Body of pancreas (tissue), 4 donors: ENCODE data around the gene CPM. TPM values are rescaled to one million over a fixed set of nuclear protein-coding genes. Genes with fewer than 3 reads are reported as not detected.

Source experiments
- ATAC-seq: fragments of 150-250 bp; one replicate; pipeline ENCODE4 v1.9.1; 2016
- DNase-seq, 4 donors: peaks; one replicate each; pipeline ENCODE4 v3.0.0-alpha.2; 2019
- H3K27ac ChIP-seq, 4 donors: fragments of 200-600 bp; sonication (generic); 1 replicate in 3 of 4; 2 replicates in 1 of 4; pipeline versions ENCODE4 v1.5.1 to v1.6.1; 2016 to 2019; ENCODE audit warnings: mild to moderate bottlenecking in 1 of 4, mixed read lengths in 1 of 4, moderate library complexity in 1 of 4
- H3K27me3 ChIP-seq, 2 donors: fragments of 200-600 bp; sonication (generic); one replicate each; pipeline ENCODE4 v1.6.0; 2016; ENCODE audit warnings: mild to moderate bottlenecking in 1 of 2
- H3K36me3 ChIP-seq, 2 donors: fragments of 200-600 bp; sonication (generic); replicated peaks in 1 of 2; 2 replicates each; pipeline ENCODE4 v1.5.1; 2016; ENCODE audit warnings: low read depth in 2 of 2; ENCODE audit not compliant: insufficient read depth in 1 of 2
- H3K4me1 ChIP-seq: fragments of 200-600 bp; sonication (generic); one replicate; pipeline ENCODE4 v1.6.0; 2016
- H3K4me3 ChIP-seq, 2 donors: fragments of 200-600 bp; sonication (generic); 1 replicate in 1 of 2; 2 replicates in 1 of 2; pipeline ENCODE4 v1.5.1; 2016 to 2019
- H3K9me3 ChIP-seq, 3 donors: fragments of 200-600 bp; sonication (generic); 1 replicate in 2 of 3; 2 replicates in 1 of 3; pipeline ENCODE4 v1.5.1; 2016
- POLR2A ChIP-seq, 3 donors: fragments of 450-650 bp; IDR thresholded peaks; one replicate each; pipeline ENCODE4 v1.6.1; 2016; ENCODE audit warnings: antibody characterized with exemption in 3 of 3, mild to moderate bottlenecking in 2 of 3
- WGBS, 2 donors: methylation state at CpG; one replicate each; pipeline ENCODE4 v1.1.5; 2017; 5-methylcytosine and 5-hydroxymethylcytosine counted together
- intact Hi-C: fragments of 100-400 bp; cut with DNase I; formaldehyde crosslinking; loops from one replicate; pipeline ENCODE4 v1.15.1; 2023
- total RNA-seq, 2 donors: library from RNA; depleted of rRNA; stranded (reverse); fragments of >200 nt; gene quantifications; one replicate each; pipeline ENCODE4 v1.1.0, GENCODE V29; 2016
- TF ChIP-seq, protein P1 (sequence below), 7 experiments: fragments of 450-650 bp in 4 of 7; fragments of 200-600 bp in 3 of 7; sonication (generic) in 3 of 7; IDR thresholded peaks; one replicate each; pipeline ENCODE4 v1.5.1; 2016 to 2019; ENCODE audit warnings: antibody characterized with exemption in 7 of 7

CPM gene
- total RNA-seq, 2 donors from 2014 or later, result 34.6 to 35.0 TPM

DNA sequence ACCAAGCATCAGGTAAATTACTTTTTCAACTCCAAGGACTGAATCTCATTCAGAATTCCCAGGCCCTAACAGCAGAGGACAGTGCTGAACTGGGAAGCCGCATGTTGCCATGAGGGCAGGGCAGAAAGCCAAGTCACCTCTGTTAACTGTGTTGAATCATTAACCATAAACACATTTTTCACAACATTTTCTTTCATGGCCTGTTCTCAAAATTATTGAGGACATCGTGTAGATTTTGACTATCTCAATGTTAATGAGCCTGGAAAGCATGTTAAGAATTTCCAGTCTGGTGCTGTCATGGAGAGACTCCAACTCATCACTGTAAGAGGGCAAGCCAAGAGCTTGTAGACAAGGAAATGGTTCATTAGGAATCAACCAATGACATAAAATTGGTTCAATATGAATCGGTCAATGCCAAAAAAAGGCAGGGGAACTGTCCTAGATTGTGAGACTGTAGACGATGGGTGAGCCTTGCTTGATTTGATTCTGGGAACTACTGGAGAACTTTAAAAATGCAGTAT is 33.7 kb downstream of the CPM start:
- H3K27me3 ChIP-seq, result no peaks in the 10 kb centered on the region
- no peaks in the 10 kb centered on the region for H3K36me3 ChIP-seq
- H3K9me3 ChIP-seq, result no peaks in the 10 kb centered on the region
- ATAC-seq (peak; percentile 93), DNase-seq (peak; percentile 86 to 91 (median 90))
- peaks cover 46% of the 10 kb centered on the region for H3K4me1 ChIP-seq
- WGBS, 2 donors, result 11 to 14% methylated on average over 4 of the region's 4 CpGs
- intact Hi-C loops, result no loop called here
- peak overlapping the region in 3 of 4 donors; percentile 11 to 59 (median 15) for H3K27ac ChIP-seq
- TF ChIP-seq, protein P1, sequence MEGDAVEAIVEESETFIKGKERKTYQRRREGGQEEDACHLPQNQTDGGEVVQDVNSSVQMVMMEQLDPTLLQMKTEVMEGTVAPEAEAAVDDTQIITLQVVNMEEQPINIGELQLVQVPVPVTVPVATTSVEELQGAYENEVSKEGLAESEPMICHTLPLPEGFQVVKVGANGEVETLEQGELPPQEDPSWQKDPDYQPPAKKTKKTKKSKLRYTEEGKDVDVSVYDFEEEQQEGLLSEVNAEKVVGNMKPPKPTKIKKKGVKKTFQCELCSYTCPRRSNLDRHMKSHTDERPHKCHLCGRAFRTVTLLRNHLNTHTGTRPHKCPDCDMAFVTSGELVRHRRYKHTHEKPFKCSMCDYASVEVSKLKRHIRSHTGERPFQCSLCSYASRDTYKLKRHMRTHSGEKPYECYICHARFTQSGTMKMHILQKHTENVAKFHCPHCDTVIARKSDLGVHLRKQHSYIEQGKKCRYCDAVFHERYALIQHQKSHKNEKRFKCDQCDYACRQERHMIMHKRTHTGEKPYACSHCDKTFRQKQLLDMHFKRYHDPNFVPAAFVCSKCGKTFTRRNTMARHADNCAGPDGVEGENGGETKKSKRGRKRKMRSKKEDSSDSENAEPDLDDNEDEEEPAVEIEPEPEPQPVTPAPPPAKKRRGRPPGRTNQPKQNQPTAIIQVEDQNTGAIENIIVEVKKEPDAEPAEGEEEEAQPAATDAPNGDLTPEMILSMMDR (IDR thresholded peaks at IDR 0.05), result peak; percentile 51 to 96 (median 81)
- TF ChIP-seq POLR2A (IDR thresholded peaks at IDR 0.05), result no peak
- no peak overlapping the region for H3K4me3 ChIP-seq

DNA sequence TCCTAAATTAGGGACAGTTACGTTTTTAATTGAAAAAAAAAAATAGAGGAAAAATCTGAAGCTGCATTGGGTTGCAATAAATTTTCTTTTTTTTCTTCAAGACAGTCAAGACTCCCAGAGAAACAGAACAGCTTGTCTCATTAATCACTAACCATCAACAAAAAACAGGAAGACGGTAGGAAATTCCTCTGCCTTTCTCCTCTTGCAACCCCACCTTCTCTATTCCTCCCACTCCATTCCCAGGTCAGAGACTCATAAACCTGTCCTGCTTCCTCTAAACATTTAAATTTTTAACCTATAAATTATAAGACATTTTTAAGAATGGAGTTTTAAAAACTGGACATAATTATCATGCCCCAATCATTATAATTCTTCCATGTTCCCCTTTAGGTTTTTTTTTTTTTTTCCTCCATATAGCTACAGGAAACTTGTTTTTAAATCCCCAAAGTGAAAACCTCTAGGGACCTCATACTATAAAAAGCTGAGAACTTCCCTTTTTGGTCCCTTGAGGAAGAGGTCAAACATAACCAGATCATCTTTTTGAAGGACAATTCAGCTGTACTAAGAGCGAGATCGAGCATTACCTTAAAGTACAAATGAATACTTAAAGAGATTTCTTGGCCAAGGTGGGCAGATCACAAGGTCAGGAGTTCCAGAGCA is 36.0 kb downstream of the CPM start:
- Histone ChIP-seq H3K36me3 (no peaks in the 10 kb centered on the region), H3K27me3 (no peaks in the 10 kb centered on the region), H3K27ac (peak overlapping the region in 1 of 4 donors; percentile 9), H3K9me3 (no peaks in the 10 kb centered on the region), H3K4me1 (peaks cover 24% of the 10 kb centered on the region), H3K4me3 (no peak overlapping the region)
- no peak for ATAC-seq
- DNase-seq, result no peak
- WGBS, 2 donors, result 60 to 77% methylated on average over 4 of the region's 4 CpGs
- intact Hi-C loops, result no loop called here
- TF ChIP-seq, protein P1 (IDR thresholded peaks at IDR 0.05), result no peak
- no peak for TF ChIP-seq POLR2A (IDR thresholded peaks at IDR 0.05)

DNA sequence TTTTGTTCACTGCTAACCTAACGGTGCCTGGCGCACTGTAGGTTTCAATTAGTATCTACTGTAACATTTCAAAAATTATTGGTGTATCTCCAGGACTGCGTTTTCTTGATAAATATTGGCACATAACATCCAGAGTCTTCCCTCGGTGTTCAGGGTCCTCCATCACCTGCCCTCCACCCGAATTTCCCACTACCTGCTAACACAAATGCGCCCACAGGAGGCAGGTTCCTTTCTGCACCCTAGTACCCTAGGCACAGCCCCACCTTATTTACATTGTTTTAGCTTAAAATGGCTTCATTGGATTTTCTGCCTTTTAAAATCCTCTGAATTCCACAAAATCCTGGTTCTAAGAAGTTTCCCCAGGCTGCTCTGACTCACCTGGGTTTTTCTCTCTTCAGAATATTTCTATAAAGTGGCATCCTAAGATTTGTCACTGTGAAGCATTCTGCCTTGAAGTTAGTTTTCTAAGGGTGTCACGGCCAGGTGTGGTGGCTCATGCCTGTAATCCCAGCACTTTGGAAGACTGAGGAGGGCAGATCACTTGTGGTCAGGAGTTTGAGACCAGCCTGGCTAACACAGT is 38.6 kb downstream of the CPM start:
- DNase-seq (no peak), ATAC-seq (no peak)
- TF ChIP-seq, protein P1 (IDR thresholded peaks at IDR 0.05), result no peak
- TF ChIP-seq POLR2A (IDR thresholded peaks at IDR 0.05), result no peak
- WGBS, 2 donors, result 89 to 90% methylated on average over 7 of the region's 7 CpGs
- no peaks in the 10 kb centered on the region for H3K9me3 ChIP-seq
- no peak overlapping the region for H3K27ac ChIP-seq
- no peaks in the 10 kb centered on the region for H3K27me3 ChIP-seq
- intact Hi-C loops, result no loop called here
- peaks cover 19% of the 10 kb centered on the region for H3K4me1 ChIP-seq
- H3K4me3 ChIP-seq, result no peak overlapping the region
- no peaks in the 10 kb centered on the region for H3K36me3 ChIP-seq

DNA sequence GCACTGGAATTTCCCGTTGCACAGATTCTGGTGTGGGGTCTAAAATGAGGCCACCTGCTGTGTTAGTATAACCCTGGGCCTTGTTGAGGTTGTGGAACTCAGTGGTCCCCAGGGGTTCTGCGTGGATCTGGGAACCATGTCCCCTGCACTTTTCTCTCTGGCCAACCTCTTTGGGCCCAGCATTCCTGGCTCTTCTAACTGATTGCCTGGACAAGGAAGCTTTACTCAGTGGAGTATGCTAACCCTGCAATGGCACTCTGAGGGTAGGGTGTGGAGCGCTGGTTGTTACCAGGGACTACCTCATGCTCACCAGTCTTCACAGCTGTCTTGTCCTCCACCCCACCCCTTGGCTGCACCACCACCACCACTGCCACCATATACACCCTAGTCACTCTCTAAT is 39.2 kb downstream of the CPM start:
- Histone ChIP-seq H3K27me3 (no peaks in the 10 kb centered on the region), H3K27ac (no peak overlapping the region), H3K36me3 (no peaks in the 10 kb centered on the region), H3K4me3 (no peak overlapping the region), H3K4me1 (peaks cover 13% of the 10 kb centered on the region), H3K9me3 (no peaks in the 10 kb centered on the region)
- DNase-seq (no peak), ATAC-seq (no peak)
- intact Hi-C loops, result no loop called here
- TF ChIP-seq POLR2A (IDR thresholded peaks at IDR 0.05), result no peak
- TF ChIP-seq, protein P1 (IDR thresholded peaks at IDR 0.05), result no peak
- 92 to 94% methylated on average over 3 of the region's 3 CpGs for WGBS, 2 donors
